Thyroid gland (tissue), 4 donors: Measurements from ENCODE around the gene MVB12B.

Experiments
- POLR2A ChIP-seq, 2 donors: fragments of 450-650 bp; IDR thresholded peaks; one replicate each; pipeline ENCODE4 v1.6.1; 2017; ENCODE audit warnings: antibody characterized with exemption in 2 of 2, mild to moderate bottlenecking in 2 of 2, moderate library complexity in 1 of 2
- TF ChIP-seq, protein P1 (sequence below), 6 experiments: fragments of 200-600 bp in 3 of 6; fragments of 450-650 bp in 3 of 6; sonication (generic) in 3 of 6; IDR thresholded peaks; one replicate each; pipeline ENCODE4 v1.5.1; 2016 to 2019; ENCODE audit warnings: antibody characterized with exemption in 6 of 6, mild to moderate bottlenecking in 2 of 6, inconsistent platforms in 1 of 6, moderate library complexity in 1 of 6

DNA sequence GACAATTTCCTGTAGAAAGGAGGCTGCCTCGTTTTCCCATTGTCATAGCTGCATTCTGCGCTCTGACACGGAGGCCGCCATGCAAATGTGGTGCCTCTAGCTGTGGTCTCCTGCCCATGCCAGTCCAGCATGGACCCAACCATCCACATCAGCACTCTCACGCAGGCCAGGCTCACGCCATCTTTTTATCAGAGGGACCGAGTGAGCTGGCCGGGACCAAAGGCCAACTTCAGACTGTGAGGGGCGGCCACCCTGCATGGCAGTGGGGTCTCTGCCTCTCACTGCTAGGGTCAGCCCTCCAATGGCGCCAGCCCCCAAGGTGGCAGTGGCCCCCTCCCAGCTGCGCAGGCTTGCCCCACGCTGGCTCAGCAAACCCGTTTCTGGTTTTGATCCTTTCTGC, 155.2 kb downstream of the MVB12B start:
- no peak for TF ChIP-seq POLR2A (IDR thresholded peaks at IDR 0.05)
- TF ChIP-seq, protein P1, sequence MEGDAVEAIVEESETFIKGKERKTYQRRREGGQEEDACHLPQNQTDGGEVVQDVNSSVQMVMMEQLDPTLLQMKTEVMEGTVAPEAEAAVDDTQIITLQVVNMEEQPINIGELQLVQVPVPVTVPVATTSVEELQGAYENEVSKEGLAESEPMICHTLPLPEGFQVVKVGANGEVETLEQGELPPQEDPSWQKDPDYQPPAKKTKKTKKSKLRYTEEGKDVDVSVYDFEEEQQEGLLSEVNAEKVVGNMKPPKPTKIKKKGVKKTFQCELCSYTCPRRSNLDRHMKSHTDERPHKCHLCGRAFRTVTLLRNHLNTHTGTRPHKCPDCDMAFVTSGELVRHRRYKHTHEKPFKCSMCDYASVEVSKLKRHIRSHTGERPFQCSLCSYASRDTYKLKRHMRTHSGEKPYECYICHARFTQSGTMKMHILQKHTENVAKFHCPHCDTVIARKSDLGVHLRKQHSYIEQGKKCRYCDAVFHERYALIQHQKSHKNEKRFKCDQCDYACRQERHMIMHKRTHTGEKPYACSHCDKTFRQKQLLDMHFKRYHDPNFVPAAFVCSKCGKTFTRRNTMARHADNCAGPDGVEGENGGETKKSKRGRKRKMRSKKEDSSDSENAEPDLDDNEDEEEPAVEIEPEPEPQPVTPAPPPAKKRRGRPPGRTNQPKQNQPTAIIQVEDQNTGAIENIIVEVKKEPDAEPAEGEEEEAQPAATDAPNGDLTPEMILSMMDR (IDR thresholded peaks at IDR 0.05) = no peak
